ENCODE data around the gene ARID4B. TPM values are rescaled to one million over a fixed set of nuclear protein-coding genes. Genes with fewer than 3 reads are reported as not detected.
A peak's percentile ranks its signal among the peaks of the same experiment; 100 is the strongest.
"Not testable (repeated sequence)": the region's sequence is repeated elsewhere in the genome, so short reads cannot be mapped to it uniquely, and the experiment has no call there.

The ARID4B gene
- total and polyA plus RNA-seq, 8 donors: 29.0 to 57.9 (median 49.9) TPM

GRCh38 chr1:235259133-235259778 lies 68.7 kb downstream of the ARID4B start:
- H3K27me3 ChIP-seq: no peaks in the 10 kb centered on the region
- intact Hi-C loops (cut with DNase I): loop anchor here in 1 of 2 donors (10.0 kb wide), 1 partner anchor 156 kb away; no protein-coding TSS in a partner anchor
- H3K4me3 ChIP-seq: no peak overlapping the region
- H3K4me1 ChIP-seq: peaks cover 0 to 24% of the 10 kb centered on the region in 2 donors
- TF ChIP-seq, protein P1, sequence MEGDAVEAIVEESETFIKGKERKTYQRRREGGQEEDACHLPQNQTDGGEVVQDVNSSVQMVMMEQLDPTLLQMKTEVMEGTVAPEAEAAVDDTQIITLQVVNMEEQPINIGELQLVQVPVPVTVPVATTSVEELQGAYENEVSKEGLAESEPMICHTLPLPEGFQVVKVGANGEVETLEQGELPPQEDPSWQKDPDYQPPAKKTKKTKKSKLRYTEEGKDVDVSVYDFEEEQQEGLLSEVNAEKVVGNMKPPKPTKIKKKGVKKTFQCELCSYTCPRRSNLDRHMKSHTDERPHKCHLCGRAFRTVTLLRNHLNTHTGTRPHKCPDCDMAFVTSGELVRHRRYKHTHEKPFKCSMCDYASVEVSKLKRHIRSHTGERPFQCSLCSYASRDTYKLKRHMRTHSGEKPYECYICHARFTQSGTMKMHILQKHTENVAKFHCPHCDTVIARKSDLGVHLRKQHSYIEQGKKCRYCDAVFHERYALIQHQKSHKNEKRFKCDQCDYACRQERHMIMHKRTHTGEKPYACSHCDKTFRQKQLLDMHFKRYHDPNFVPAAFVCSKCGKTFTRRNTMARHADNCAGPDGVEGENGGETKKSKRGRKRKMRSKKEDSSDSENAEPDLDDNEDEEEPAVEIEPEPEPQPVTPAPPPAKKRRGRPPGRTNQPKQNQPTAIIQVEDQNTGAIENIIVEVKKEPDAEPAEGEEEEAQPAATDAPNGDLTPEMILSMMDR (IDR thresholded peaks at IDR 0.05): no peak
- H3K9me3 ChIP-seq: no peaks in the 10 kb centered on the region
- no peak for DNase-seq
- peak; percentile 35 for ATAC-seq
- H3K36me3 ChIP-seq: no peaks in the 10 kb centered on the region
- H3K27ac ChIP-seq: no peak overlapping the region

DNA sequence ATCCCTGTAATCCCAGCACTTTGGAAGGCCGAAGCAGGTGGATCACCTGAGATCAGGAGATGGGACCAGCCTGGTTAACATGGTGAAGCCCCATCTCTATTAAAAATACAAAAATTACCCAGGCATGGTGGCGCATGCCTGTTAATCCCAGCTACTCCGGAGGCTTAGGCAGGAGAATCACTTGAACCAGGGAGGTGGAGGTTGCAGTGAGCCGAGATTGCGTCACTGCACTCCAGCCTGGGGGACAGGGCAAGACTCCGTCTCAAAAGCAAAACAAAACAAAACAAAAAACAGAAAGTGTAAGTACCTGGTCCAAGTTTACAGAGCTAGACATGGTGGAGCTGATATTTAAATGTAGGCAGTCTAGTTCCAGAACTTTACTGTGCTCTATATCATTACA lies 69.9 kb downstream of the ARID4B start:
- H3K9me3 ChIP-seq, H3K4me3 ChIP-seq, H3K27me3 ChIP-seq, ATAC-seq, DNase-seq, H3K27ac ChIP-seq, H3K36me3 ChIP-seq: not testable (repeated sequence)
- peaks cover 0 to 19% of the 10 kb centered on the region in 2 donors for H3K4me1 ChIP-seq
- intact Hi-C loops (cut with DNase I): loop anchor here in 1 of 2 donors (10.0 kb wide), 1 partner anchor 157 kb away; no protein-coding TSS in a partner anchor

- intact Hi-C loops (cut with DNase I): loop anchor here in 1 of 2 donors (10.0 kb wide), 1 partner anchor 160 kb away; no protein-coding TSS in a partner anchor
- TF ChIP-seq, protein P1 (IDR thresholded peaks at IDR 0.05): no peak
- Histone ChIP-seq H3K36me3 (no peaks in the 10 kb centered on the region), H3K27ac (no peak overlapping the region), H3K4me3 (no peak overlapping the region), H3K27me3 (no peaks in the 10 kb centered on the region), H3K4me1 (peaks cover 0 to 11% of the 10 kb centered on the region in 2 donors), H3K9me3 (no peaks in the 10 kb centered on the region)
- no peak for DNase-seq
- no peak for ATAC-seq
These were observed 73.3 kb downstream of the ARID4B start for GRCh38 chr1:235254721-235255120.

DNA sequence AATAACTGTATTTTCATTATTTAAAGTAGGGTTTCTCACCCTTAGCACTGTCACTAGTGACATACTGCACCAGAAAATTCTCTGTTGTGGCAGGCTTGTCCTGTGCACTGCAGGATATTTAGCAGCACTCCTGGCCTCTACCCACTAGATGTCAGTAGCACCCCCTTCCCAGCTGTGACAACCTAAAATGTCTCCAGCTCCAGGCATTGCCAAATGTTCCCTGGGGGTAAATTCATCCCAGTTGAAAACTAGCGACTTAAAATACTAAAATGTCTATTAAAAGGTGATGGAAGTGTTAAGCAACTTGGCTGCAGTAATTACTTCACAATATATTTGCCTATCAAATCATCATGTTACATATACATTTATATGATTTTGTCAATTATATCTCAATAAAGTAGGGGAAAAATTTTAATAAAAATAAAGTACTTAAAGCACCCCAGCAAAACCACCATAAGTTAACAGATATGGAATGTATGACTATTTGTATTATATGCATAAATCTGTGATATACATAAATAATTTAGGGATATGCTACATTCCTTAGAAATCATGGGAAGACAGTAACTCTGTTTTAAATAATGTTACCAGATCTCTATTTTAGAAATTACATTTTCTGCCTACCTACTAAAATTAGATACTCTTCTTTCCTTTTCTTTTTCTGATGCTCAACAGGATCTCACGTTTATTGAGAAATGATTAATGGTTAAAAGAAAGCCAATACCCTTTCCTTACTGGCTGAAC lies 74.6 kb downstream of the ARID4B start:
- Histone ChIP-seq H3K27me3 (no peaks in the 10 kb centered on the region), H3K9me3 (no peaks in the 10 kb centered on the region), H3K4me1 (peaks cover 0 to under 1% of the 10 kb centered on the region in 2 donors), H3K27ac (no peak overlapping the region), H3K36me3 (peaks cover 0 to 10% of the 10 kb centered on the region in 2 donors), H3K4me3 (no peak overlapping the region)
- intact Hi-C loops (cut with DNase I): loop anchor here in 1 of 2 donors (10.0 kb wide), 1 partner anchor 161 kb away; no protein-coding TSS in a partner anchor
- DNase-seq (peak in 3 of 4 donors; percentile 42 to 73 (median 53)), ATAC-seq (peak; percentile 99)
- TF ChIP-seq, protein P1 (IDR thresholded peaks at IDR 0.05): peak; percentile 66 to 75

- Histone ChIP-seq H3K4me3 (no peak overlapping the region), H3K9me3 (no peaks in the 10 kb centered on the region), H3K4me1 (peaks cover 0 to 7% of the 10 kb centered on the region in 2 donors), H3K27ac (no peak overlapping the region), H3K36me3 (peaks cover 0 to 26% of the 10 kb centered on the region in 2 donors), H3K27me3 (no peaks in the 10 kb centered on the region)
- TF ChIP-seq, protein P1 (IDR thresholded peaks at IDR 0.05): no peak
- ATAC-seq (no peak), DNase-seq (no peak)
- intact Hi-C loops (cut with DNase I): loop anchor here in 1 of 2 donors (10.0 kb wide), 1 partner anchor 164 kb away; no protein-coding TSS in a partner anchor
These were observed 77.5 kb downstream of the ARID4B start for GRCh38 chr1:235250430-235250829.

All from left lung (tissue), 10 donors.